ENCODE results near the gene CEP70.
A peak's percentile ranks its signal among the peaks of the same experiment; 100 is the strongest.

The CEP70 gene

DNA sequence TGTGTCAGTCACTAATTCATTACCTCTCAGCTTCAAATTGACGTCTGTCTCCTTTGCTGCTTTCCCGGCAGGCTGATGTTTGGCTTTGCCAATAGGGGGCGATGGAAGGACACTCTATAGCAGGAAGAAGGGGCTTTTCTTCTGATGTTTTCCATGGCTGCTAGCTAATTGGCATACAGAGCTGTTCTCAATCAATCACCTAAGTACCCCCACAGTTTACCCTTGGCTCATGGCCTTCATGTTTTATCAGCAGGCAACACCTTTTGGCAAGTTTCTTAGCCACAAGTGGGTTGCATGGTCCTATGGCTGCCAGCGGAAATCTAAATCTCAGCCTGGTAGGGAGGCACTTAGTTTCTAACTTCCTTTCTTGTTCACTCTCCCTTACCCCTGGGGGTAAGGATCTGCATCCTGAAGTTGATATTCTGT, 114.6 kb downstream of the CEP70 start:
- H3K9me3 ChIP-seq (ENCODE audit: low read length) = no peaks in the 10 kb centered on the region
- peaks cover 3% of the 10 kb centered on the region; the same call in 1 of the 2 replicates for H3K27me3 ChIP-seq (ENCODE audit: insufficient read depth, low read length)
- no peaks in the 10 kb centered on the region for H3K4me1 ChIP-seq (ENCODE audit: insufficient read depth, low read length, severe bottlenecking)
- H3K79me2 ChIP-seq (ENCODE audit: insufficient read depth, low read length) = no peaks in the 10 kb centered on the region
- H3K27ac ChIP-seq (ENCODE audit: low read depth, low read length, poor library complexity, severe bottlenecking) = no peak overlapping the region
- no peak overlapping the region for H3K4me2 ChIP-seq (ENCODE audit: low read length)
- no peak overlapping the region for H3K9ac ChIP-seq (ENCODE audit: low read length)
- no peaks in the 10 kb centered on the region; the same call in 1 of the 2 replicates for H4K20me1 ChIP-seq (ENCODE audit: insufficient read depth, low read length)
- TF ChIP-seq, protein P1, sequence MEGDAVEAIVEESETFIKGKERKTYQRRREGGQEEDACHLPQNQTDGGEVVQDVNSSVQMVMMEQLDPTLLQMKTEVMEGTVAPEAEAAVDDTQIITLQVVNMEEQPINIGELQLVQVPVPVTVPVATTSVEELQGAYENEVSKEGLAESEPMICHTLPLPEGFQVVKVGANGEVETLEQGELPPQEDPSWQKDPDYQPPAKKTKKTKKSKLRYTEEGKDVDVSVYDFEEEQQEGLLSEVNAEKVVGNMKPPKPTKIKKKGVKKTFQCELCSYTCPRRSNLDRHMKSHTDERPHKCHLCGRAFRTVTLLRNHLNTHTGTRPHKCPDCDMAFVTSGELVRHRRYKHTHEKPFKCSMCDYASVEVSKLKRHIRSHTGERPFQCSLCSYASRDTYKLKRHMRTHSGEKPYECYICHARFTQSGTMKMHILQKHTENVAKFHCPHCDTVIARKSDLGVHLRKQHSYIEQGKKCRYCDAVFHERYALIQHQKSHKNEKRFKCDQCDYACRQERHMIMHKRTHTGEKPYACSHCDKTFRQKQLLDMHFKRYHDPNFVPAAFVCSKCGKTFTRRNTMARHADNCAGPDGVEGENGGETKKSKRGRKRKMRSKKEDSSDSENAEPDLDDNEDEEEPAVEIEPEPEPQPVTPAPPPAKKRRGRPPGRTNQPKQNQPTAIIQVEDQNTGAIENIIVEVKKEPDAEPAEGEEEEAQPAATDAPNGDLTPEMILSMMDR (IDR thresholded peaks at IDR 0.05; ENCODE audit: low read length) = peak; percentile 99
- no peak for TF ChIP-seq EZH2 (IDR thresholded peaks at IDR 0.05; ENCODE audit: borderline replicate concordance, low read length)
- no peaks in the 10 kb centered on the region for H3K36me3 ChIP-seq (ENCODE audit: insufficient read depth, low read length)
- no peak overlapping the region for H2AFZ ChIP-seq (ENCODE audit: low read length)
- H3K9me2 ChIP-seq (ENCODE audit: low read depth, low read length) = no peaks in the 10 kb centered on the region
- no peak overlapping the region for H3K4me3 ChIP-seq (ENCODE audit: low read depth, low read length, poor library complexity, severe bottlenecking)
- no peaks in the 10 kb centered on the region for H3F3A ChIP-seq (ENCODE audit: insufficient read depth, low read length)

DNA sequence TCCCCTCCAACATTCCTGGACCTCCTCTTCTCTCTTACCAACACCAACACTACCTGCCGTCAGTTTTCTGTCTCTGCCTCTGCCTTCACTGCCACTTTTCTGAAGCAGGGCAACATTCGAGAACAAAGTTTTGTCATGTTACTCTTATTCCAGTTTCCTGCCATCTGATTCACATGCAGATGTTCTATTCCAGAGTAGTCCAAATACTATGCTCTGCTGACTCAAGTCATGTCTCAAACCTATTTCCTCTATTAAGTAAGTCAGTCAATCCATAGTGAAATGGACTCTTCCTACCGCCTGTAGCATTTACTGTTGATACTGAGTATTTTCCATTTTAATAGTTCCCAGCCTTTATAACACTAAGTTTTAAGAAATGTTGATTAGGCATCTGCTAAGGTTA, 116.3 kb downstream of the CEP70 start:
- no peak for TF ChIP-seq EZH2 (IDR thresholded peaks at IDR 0.05; ENCODE audit: borderline replicate concordance, low read length)
- TF ChIP-seq, protein P1 (IDR thresholded peaks at IDR 0.05; ENCODE audit: low read length) = no peak
- Histone ChIP-seq H3K27ac (ENCODE audit: low read depth, low read length, poor library complexity, severe bottlenecking) (no peak overlapping the region), H3K36me3 (ENCODE audit: insufficient read depth, low read length) (no peaks in the 10 kb centered on the region), H3K9me3 (ENCODE audit: low read length) (no peaks in the 10 kb centered on the region), H2AFZ (ENCODE audit: low read length) (no peak overlapping the region), H3F3A (ENCODE audit: insufficient read depth, low read length) (no peaks in the 10 kb centered on the region), H3K9ac (ENCODE audit: low read length) (no peak overlapping the region), H3K27me3 (ENCODE audit: insufficient read depth, low read length) (peaks cover 3% of the 10 kb centered on the region; the same call in 1 of the 2 replicates), H3K9me2 (ENCODE audit: low read depth, low read length) (no peaks in the 10 kb centered on the region), H3K4me3 (ENCODE audit: low read depth, low read length, poor library complexity, severe bottlenecking) (no peak overlapping the region), H3K4me2 (ENCODE audit: low read length) (no peak overlapping the region), H4K20me1 (ENCODE audit: insufficient read depth, low read length) (no peaks in the 10 kb centered on the region; the same call in 1 of the 2 replicates), H3K4me1 (ENCODE audit: insufficient read depth, low read length, severe bottlenecking) (no peaks in the 10 kb centered on the region), H3K79me2 (ENCODE audit: insufficient read depth, low read length) (no peaks in the 10 kb centered on the region)

DNA sequence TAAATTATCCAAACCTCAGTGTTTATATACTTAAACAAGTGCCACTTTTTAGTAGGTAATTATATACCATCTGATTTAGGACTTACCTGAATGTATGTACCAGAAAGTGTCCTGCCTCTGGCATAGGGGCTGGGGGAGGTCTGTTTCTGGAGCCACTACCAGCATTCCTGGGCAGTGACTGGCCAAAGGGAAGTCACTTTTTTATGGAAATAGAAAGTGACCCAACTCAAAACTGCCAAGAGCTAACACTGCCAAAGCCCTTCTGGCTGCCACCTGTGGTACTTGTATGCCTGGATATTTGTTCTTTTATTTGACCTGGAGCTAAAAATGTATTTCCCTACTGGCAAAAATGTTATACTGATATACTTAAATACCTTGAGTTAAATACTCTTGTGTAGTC, 116.9 kb downstream of the CEP70 start:
- H3K27me3 ChIP-seq (ENCODE audit: insufficient read depth, low read length) = peaks cover 3% of the 10 kb centered on the region; the same call in 1 of the 2 replicates
- no peaks in the 10 kb centered on the region for H3K9me3 ChIP-seq (ENCODE audit: low read length)
- TF ChIP-seq, protein P1 (IDR thresholded peaks at IDR 0.05; ENCODE audit: low read length) = no peak
- TF ChIP-seq EZH2 (IDR thresholded peaks at IDR 0.05; ENCODE audit: borderline replicate concordance, low read length) = no peak
- H3K4me3 ChIP-seq (ENCODE audit: low read depth, low read length, poor library complexity, severe bottlenecking) = no peak overlapping the region
- no peaks in the 10 kb centered on the region for H3K9me2 ChIP-seq (ENCODE audit: low read depth, low read length)
- no peaks in the 10 kb centered on the region for H3K36me3 ChIP-seq (ENCODE audit: insufficient read depth, low read length)
- no peaks in the 10 kb centered on the region for H3K4me1 ChIP-seq (ENCODE audit: insufficient read depth, low read length, severe bottlenecking)
- H2AFZ ChIP-seq (ENCODE audit: low read length) = no peak overlapping the region
- no peak overlapping the region for H3K4me2 ChIP-seq (ENCODE audit: low read length)
- no peak overlapping the region for H3K27ac ChIP-seq (ENCODE audit: low read depth, low read length, poor library complexity, severe bottlenecking)
- no peaks in the 10 kb centered on the region for H3F3A ChIP-seq (ENCODE audit: insufficient read depth, low read length)
- H3K9ac ChIP-seq (ENCODE audit: low read length) = no peak overlapping the region
- no peaks in the 10 kb centered on the region for H3K79me2 ChIP-seq (ENCODE audit: insufficient read depth, low read length)
- H4K20me1 ChIP-seq (ENCODE audit: insufficient read depth, low read length) = no peaks in the 10 kb centered on the region; the same call in 1 of the 2 replicates

All from OCI-LY1 (cell line).